Measurements from ENCODE around the gene NPHP3.
"Not testable (repeated sequence)": the region's sequence is repeated elsewhere in the genome, so short reads cannot be mapped to it uniquely, and the experiment has no call there.

Gene NPHP3

DNA sequence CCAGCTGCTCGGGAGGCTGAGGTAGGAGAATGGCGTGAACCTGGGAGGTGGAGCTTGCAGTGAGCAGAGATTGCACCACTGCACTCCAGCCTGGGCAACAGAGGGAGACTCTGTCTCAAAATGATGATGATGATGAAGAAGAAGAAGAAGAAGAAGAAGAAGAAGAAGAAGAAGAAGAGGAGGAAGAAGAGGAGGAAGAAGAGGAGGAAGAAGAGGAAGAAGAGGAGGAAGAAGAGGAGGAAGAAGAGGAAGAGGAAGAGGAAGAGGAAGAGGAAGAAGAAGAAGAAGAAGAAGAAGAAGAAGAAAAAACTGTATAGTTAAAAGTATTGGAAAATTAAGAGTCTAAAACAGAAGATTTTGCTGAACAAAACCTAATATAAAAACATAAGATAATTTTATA lies 80.8 kb downstream of the NPHP3 start:
- not testable (repeated sequence) for DNase-seq

GRCh38 chr3:132638706-132639105 lies 83.5 kb downstream of the NPHP3 start:
- DNase-seq: no peak

- no peak for DNase-seq
These were observed 84.6 kb downstream of the NPHP3 start for GRCh38 chr3:132637590-132637989.

GRCh38 chr3:132635052-132635451 lies 87.2 kb downstream of the NPHP3 start:
- DNase-seq: no peak
